Right lobe of liver (tissue), 4 donors: ENCODE results near the gene FGF4.

Experiments
- POLR2A ChIP-seq: fragments of 450-650 bp; IDR thresholded peaks from one replicate; pipeline ENCODE4 v1.6.1; 2017; ENCODE audit warnings: antibody characterized with exemption, mild to moderate bottlenecking
- TF ChIP-seq, protein P1 (sequence below), 4 donors: fragments of 200-600 bp in 3 of 4; fragments of 450-650 bp in 1 of 4; IDR thresholded peaks; one replicate each; pipeline versions ENCODE4 v1.5.1 to v1.8.0; 2016 to 2022; ENCODE audit warnings: antibody characterized with exemption in 4 of 4, mild to moderate bottlenecking in 2 of 4
- donor health status: DM: no; HTN: no; CAD: no.
- donor health status: DM: no; HTN: no; CAD: no.
- donor health status: DM: no; HTN: yes; CAD: no.

DNA sequence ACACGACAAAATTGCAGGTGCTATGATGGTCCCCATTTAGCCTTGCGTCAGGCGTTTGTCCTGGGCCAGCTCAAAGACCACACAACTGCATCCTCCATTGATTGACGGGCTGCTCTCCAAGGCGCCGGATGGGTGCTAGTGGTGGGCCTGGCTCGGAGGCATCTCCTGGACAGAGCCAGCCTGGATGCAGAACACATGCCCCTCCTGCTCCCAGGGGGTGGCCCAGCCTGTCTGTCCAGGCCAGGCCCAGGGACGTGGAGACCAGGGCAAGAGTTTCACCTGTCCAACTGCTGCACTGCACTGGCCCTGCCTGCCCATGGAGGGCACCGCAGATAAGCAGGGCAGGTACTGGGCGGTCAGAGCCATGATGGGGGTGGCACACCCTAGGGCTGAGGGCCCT, 47.9 kb downstream of the FGF4 start:
- TF ChIP-seq, protein P1, sequence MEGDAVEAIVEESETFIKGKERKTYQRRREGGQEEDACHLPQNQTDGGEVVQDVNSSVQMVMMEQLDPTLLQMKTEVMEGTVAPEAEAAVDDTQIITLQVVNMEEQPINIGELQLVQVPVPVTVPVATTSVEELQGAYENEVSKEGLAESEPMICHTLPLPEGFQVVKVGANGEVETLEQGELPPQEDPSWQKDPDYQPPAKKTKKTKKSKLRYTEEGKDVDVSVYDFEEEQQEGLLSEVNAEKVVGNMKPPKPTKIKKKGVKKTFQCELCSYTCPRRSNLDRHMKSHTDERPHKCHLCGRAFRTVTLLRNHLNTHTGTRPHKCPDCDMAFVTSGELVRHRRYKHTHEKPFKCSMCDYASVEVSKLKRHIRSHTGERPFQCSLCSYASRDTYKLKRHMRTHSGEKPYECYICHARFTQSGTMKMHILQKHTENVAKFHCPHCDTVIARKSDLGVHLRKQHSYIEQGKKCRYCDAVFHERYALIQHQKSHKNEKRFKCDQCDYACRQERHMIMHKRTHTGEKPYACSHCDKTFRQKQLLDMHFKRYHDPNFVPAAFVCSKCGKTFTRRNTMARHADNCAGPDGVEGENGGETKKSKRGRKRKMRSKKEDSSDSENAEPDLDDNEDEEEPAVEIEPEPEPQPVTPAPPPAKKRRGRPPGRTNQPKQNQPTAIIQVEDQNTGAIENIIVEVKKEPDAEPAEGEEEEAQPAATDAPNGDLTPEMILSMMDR (IDR thresholded peaks at IDR 0.05), result no peak
- TF ChIP-seq POLR2A, result no peak
